SKM-1 (cell line): ENCODE measurements around the gene TSC2.
"Not testable (repeated sequence)": the region's sequence is repeated elsewhere in the genome, so short reads cannot be mapped to it uniquely, and the experiment has no call there.

Experiments
- DNase-seq: peaks from one replicate; lab custom pipeline; 2025; ENCODE audit not compliant: unreplicated experiment; lab: John Stamatoyannopoulos, UW

TSC2 gene

GRCh38 chr16:2101581-2101980, 53.8 kb downstream of the TSC2 start:
- DNase-seq, result not testable (repeated sequence)

GRCh38 chr16:2102471-2102870, 54.7 kb downstream of the TSC2 start:
- DNase-seq, result no peak

GRCh38 chr16:2104464-2104863, 56.7 kb downstream of the TSC2 start:
- DNase-seq, result not testable (repeated sequence)

- not testable (repeated sequence) for DNase-seq
Measured at GRCh38 chr16:2105291-2105690, 57.5 kb downstream of the TSC2 start.

GRCh38 chr16:2105769-2106168, 58.0 kb downstream of the TSC2 start:
- not testable (repeated sequence) for DNase-seq

GRCh38 chr16:2106211-2106610, 58.4 kb downstream of the TSC2 start:
- not testable (repeated sequence) for DNase-seq

GRCh38 chr16:2107121-2107790, 59.5 kb downstream of the TSC2 start:
- DNase-seq, result not testable (repeated sequence)

- not testable (repeated sequence) for DNase-seq
Measured at GRCh38 chr16:2107791-2108125, 60.0 kb downstream of the TSC2 start.

- DNase-seq, result not testable (repeated sequence)
Measured at GRCh38 chr16:2108446-2109270, 60.9 kb downstream of the TSC2 start.

- not testable (repeated sequence) for DNase-seq
Measured at GRCh38 chr16:2109271-2109580, 61.4 kb downstream of the TSC2 start.

- DNase-seq, result not testable (repeated sequence)
Measured at GRCh38 chr16:2109872-2110271, 62.1 kb downstream of the TSC2 start.

- not testable (repeated sequence) for DNase-seq
Measured at GRCh38 chr16:2110332-2111008, 62.7 kb downstream of the TSC2 start.

- DNase-seq, result not testable (repeated sequence)
Measured at GRCh38 chr16:2111009-2111353, 63.2 kb downstream of the TSC2 start.

- DNase-seq, result not testable (repeated sequence)
Measured at GRCh38 chr16:2111412-2112335, 63.9 kb downstream of the TSC2 start.

- not testable (repeated sequence) for DNase-seq
Measured at GRCh38 chr16:2112539-2113106, 64.8 kb downstream of the TSC2 start.

- not testable (repeated sequence) for DNase-seq
Measured at GRCh38 chr16:2114225-2114624, 66.4 kb downstream of the TSC2 start.

- not testable (repeated sequence) for DNase-seq
Measured at GRCh38 chr16:2114885-2115590, 67.3 kb downstream of the TSC2 start.

GRCh38 chr16:2115591-2115973, 67.8 kb downstream of the TSC2 start:
- no peak for DNase-seq

GRCh38 chr16:2116428-2116827, 68.6 kb downstream of the TSC2 start:
- DNase-seq, result not testable (repeated sequence)

- DNase-seq, result not testable (repeated sequence)
Measured at GRCh38 chr16:2117341-2117740, 69.6 kb downstream of the TSC2 start.
